ENCODE data around the gene MIDN. TPM values are rescaled to one million over a fixed set of nuclear protein-coding genes. Genes with fewer than 3 reads are reported as not detected.

Gene MIDN
- total and polyA plus RNA-seq, 8 donors: 17.0 to 118 (median 33.2) TPM

GRCh38 chr19:1261798-1262622 lies 13.6 kb downstream of the MIDN start:
- no peak for TF ChIP-seq EP300 (IDR thresholded peaks at IDR 0.05)
- no peak for TF ChIP-seq CTCF (IDR thresholded peaks at IDR 0.05)
- peak in 2 of 3 donors; percentile 83 to 87 for TF ChIP-seq POLR2AphosphoS5 (IDR thresholded peaks at IDR 0.05)
- peak in 1 of 4 donors; percentile 71 for TF ChIP-seq POLR2A (IDR thresholded peaks at IDR 0.05)
- H3K27ac ChIP-seq: peak overlapping the region; percentile 93 to 100 (median 100)
- no peaks in the 10 kb centered on the region for H3K9me3 ChIP-seq
- no peaks in the 10 kb centered on the region for H3K27me3 ChIP-seq
- H3K36me3 ChIP-seq: peaks cover 13 to 17% (median 14%) of the 10 kb centered on the region in 4 donors
- intact Hi-C loops (cut with DNase I; ENCODE audit: low total_unique reads): no loop called here
- H3K4me1 ChIP-seq: peaks cover 77 to 95% (median 89%) of the 10 kb centered on the region in 4 donors
- H3K4me3 ChIP-seq: peak overlapping the region; percentile 52 to 69 (median 62)
- WGBS, 5 donors: 9 to 31% (median 19%) methylated on average over 18 to 28 of the region's 28 CpGs
- DNase-seq: peak; percentile 93 to 96

GRCh38 chr19:1262623-1263123 lies 14.3 kb downstream of the MIDN start:
- intact Hi-C loops (cut with DNase I; ENCODE audit: low total_unique reads): no loop called here

GRCh38 chr19:1263188-1263587 lies 14.8 kb downstream of the MIDN start:
- peaks cover under 1 to 5% (median 2%) of the 10 kb centered on the region in 4 donors for H3K36me3 ChIP-seq
- H3K4me1 ChIP-seq: peaks cover 79 to 95% (median 89%) of the 10 kb centered on the region in 4 donors
- H3K27ac ChIP-seq: peak overlapping the region; percentile 93 to 100 (median 100)
- no peaks in the 10 kb centered on the region for H3K9me3 ChIP-seq
- TF ChIP-seq POLR2A (IDR thresholded peaks at IDR 0.05) (no peak), EP300 (IDR thresholded peaks at IDR 0.05) (no peak), CTCF (IDR thresholded peaks at IDR 0.05) (no peak), POLR2AphosphoS5 (IDR thresholded peaks at IDR 0.05) (no peak)
- no peaks in the 10 kb centered on the region for H3K27me3 ChIP-seq
- whole genome bisulfite sequencing, 5 donors: 47 to 75% (median 62%) methylated on average over 5 of the region's 5 CpGs
- no peak overlapping the region for H3K4me3 ChIP-seq
- DNase-seq: no peak
- intact Hi-C loops (cut with DNase I; ENCODE audit: low total_unique reads): no loop called here

More at GRCh38 chr19:1262623-1263123, 14.3 kb downstream of the MIDN start:
- H3K9me3 ChIP-seq: no peaks in the 10 kb centered on the region
- DNase-seq: no peak
- H3K27me3 ChIP-seq: no peaks in the 10 kb centered on the region
- peak overlapping the region; percentile 93 to 100 (median 100) for H3K27ac ChIP-seq
- H3K4me1 ChIP-seq: peaks cover 79 to 95% (median 89%) of the 10 kb centered on the region in 4 donors
- WGBS, 5 donors: 23 to 40% (median 28%) methylated on average over 18 to 21 of the region's 21 CpGs
- H3K4me3 ChIP-seq: peak overlapping the region in 2 of 4 donors; percentile 52 to 69
- peaks cover 6 to 10% (median 8%) of the 10 kb centered on the region in 4 donors for H3K36me3 ChIP-seq
- TF ChIP-seq CTCF (IDR thresholded peaks at IDR 0.05) (no peak), POLR2AphosphoS5 (IDR thresholded peaks at IDR 0.05) (no peak), POLR2A (IDR thresholded peaks at IDR 0.05) (no peak), EP300 (IDR thresholded peaks at IDR 0.05) (no peak)

- peak; percentile 73 to 88 for DNase-seq
- 68 to 79% (median 76%) methylated on average over 20 to 26 of the region's 26 CpGs for WGBS, 5 donors
- H3K4me1 ChIP-seq: peaks cover 71 to 85% (median 82%) of the 10 kb centered on the region in 4 donors
- TF ChIP-seq CTCF (IDR thresholded peaks at IDR 0.05) (no peak), POLR2AphosphoS5 (IDR thresholded peaks at IDR 0.05) (peak in 2 of 3 donors; percentile 9 to 47), EP300 (IDR thresholded peaks at IDR 0.05) (no peak), POLR2A (IDR thresholded peaks at IDR 0.05) (no peak)
- intact Hi-C loops (cut with DNase I; ENCODE audit: low total_unique reads): no loop called here
- H3K36me3 ChIP-seq: no peaks in the 10 kb centered on the region
- H3K4me3 ChIP-seq: peak overlapping the region in 1 of 4 donors; percentile 61
- peak overlapping the region; percentile 22 to 100 (median 100) for H3K27ac ChIP-seq
- no peaks in the 10 kb centered on the region for H3K9me3 ChIP-seq
- H3K27me3 ChIP-seq: no peaks in the 10 kb centered on the region
These were observed 16.6 kb downstream of the MIDN start for GRCh38 chr19:1264801-1265614.
